ENCODE measurements around the gene ATP6V1B1.

DNA sequence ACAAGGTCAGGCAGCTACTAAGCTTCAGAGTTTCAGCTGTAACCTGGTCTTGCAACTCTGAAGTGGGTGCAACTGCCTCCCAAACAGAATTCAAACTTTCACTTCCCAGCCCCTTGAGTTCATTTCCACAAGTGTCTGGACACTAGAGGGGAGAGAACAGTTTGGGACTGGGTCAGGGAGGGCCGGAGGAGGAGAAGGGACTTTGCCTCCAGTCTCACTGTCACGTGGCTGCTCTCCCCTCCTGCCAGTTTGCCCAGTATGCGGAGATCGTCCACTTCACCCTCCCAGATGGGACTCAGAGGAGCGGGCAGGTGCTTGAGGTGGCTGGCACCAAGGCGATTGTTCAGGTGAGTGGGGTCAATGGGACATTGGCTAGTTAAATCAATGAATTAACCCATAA lies 22.1 kb downstream of the ATP6V1B1 start:
- TF ChIP-seq, protein P1, sequence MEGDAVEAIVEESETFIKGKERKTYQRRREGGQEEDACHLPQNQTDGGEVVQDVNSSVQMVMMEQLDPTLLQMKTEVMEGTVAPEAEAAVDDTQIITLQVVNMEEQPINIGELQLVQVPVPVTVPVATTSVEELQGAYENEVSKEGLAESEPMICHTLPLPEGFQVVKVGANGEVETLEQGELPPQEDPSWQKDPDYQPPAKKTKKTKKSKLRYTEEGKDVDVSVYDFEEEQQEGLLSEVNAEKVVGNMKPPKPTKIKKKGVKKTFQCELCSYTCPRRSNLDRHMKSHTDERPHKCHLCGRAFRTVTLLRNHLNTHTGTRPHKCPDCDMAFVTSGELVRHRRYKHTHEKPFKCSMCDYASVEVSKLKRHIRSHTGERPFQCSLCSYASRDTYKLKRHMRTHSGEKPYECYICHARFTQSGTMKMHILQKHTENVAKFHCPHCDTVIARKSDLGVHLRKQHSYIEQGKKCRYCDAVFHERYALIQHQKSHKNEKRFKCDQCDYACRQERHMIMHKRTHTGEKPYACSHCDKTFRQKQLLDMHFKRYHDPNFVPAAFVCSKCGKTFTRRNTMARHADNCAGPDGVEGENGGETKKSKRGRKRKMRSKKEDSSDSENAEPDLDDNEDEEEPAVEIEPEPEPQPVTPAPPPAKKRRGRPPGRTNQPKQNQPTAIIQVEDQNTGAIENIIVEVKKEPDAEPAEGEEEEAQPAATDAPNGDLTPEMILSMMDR (IDR thresholded peaks at IDR 0.05): no peak
- TF ChIP-seq POLR2A (IDR thresholded peaks at IDR 0.05): no peak
